B cell (primary cell): ENCODE data around the gene C2orf92. TPM values are rescaled to one million over a fixed set of nuclear protein-coding genes. Genes with fewer than 3 reads are reported as not detected.

Source experiments
- ATAC-seq: fragments of 200-7000 bp; cut with Tn5 transposase; one replicate; pipeline ENCODE4 v1.10.0; 2021; ENCODE audit warnings: low read depth, mild to moderate bottlenecking, moderate number of reproducible peaks, moderate library complexity
- CTCF ChIA-PET: fragments of 350-600 bp; sonication (Branson Sonifier 250); formaldehyde crosslinking; loops from one replicate; lab custom pipeline; 2021; ENCODE audit warnings: antibody characterized with exemption, inconsistent platforms; lab: Charles Lee
- POLR2A ChIA-PET: fragments of 350-600 bp; sonication (Branson Sonifier 250); formaldehyde crosslinking; loops from one replicate; lab custom pipeline; 2021; ENCODE audit warnings: antibody characterized with exemption; lab: Charles Lee
- DNase-seq: peaks from one replicate; pipeline ENCODE4 v3.0.0; 2013
- H2AFZ ChIP-seq: 2 replicates; pipeline ENCODE4 v1.6.1; 2012; ENCODE audit warnings: mild to moderate bottlenecking, low read depth, low read length; ENCODE audit not compliant: insufficient read depth, poor library complexity, severe bottlenecking
- H3K27ac ChIP-seq, 2 donors: 1 replicate in 1 of 2; 2 replicates in 1 of 2; pipeline ENCODE4 v1.5.1; 2012 to 2013; ENCODE audit warnings: low read length in 2 of 2, mild to moderate bottlenecking in 2 of 2, moderate library complexity in 1 of 2
- H3K27me3 ChIP-seq, 4 experiments: fragments of 200-600 bp in 1 of 4; sonication (generic) in 1 of 4; replicated peaks in 1 of 4; 1 replicate in 2 of 4; 2 replicates in 2 of 4; pipeline versions ENCODE4 v1.6.1 to v1.7.0; 2013 to 2016; ENCODE audit warnings: low read length in 3 of 4, mild to moderate bottlenecking in 2 of 4, mixed read lengths in 1 of 4, moderate library complexity in 1 of 4; ENCODE audit not compliant: insufficient read depth in 4 of 4, control insufficient read depth in 3 of 4; ENCODE audit errors: control extremely low read depth in 1 of 4
- H3K36me3 ChIP-seq, 2 experiments: replicated peaks in 1 of 2; 1 replicate in 1 of 2; 2 replicates in 1 of 2; pipeline versions ENCODE4 v1.6.1 to v1.7.1; 2013; ENCODE audit warnings: low read length in 1 of 2; ENCODE audit not compliant: insufficient read depth in 2 of 2, control insufficient read depth in 1 of 2; ENCODE audit errors: control extremely low read depth in 1 of 2, extremely low read depth in 1 of 2
- H3K4me1 ChIP-seq, 2 donors: fragments of 200-600 bp in 1 of 2; sonication (generic) in 1 of 2; 1 replicate in 1 of 2; 2 replicates in 1 of 2; pipeline versions ENCODE4 v1.5.1 to v1.6.1; 2013 to 2017; ENCODE audit warnings: low read length in 2 of 2; ENCODE audit not compliant: control insufficient read depth in 2 of 2, insufficient read depth in 2 of 2
- H3K4me2 ChIP-seq: replicated peaks from 2 replicates; pipeline ENCODE3; 2012; ENCODE audit warnings: mild to moderate bottlenecking, low read depth, low read length; ENCODE audit not compliant: poor library complexity, severe bottlenecking
- H3K4me3 ChIP-seq, 5 experiments: fragments of 200-600 bp in 1 of 5; sonication (generic) in 1 of 5; 1 replicate in 3 of 5; 2 replicates in 2 of 5; pipeline versions ENCODE4 v1.5.1 to v1.7.0; 2011 to 2016; ENCODE audit warnings: low read length in 4 of 5, mild to moderate bottlenecking in 4 of 5, low read depth in 2 of 5, control low read depth in 1 of 5, moderate library complexity in 1 of 5; ENCODE audit not compliant: insufficient read depth in 1 of 5; ENCODE audit errors: control extremely low read depth in 1 of 5, extremely low read depth in 1 of 5
- H3K79me2 ChIP-seq: fragments of 200-600 bp; sonication (generic); one replicate; pipeline ENCODE4 v1.6.0; 2016; ENCODE audit warnings: low read length; ENCODE audit not compliant: control insufficient read depth, insufficient read depth
- H3K9ac ChIP-seq: fragments of 200-600 bp; sonication (generic); 2 replicates; pipeline ENCODE4 v1.6.1; 2017; ENCODE audit warnings: mild to moderate bottlenecking, low read length, moderate library complexity
- H3K9me3 ChIP-seq, 3 donors: one replicate each; pipeline versions ENCODE4 v1.6.1 to v1.7.1; 2013; ENCODE audit warnings: low read length in 2 of 3; ENCODE audit not compliant: control insufficient read depth in 2 of 3, insufficient read depth in 1 of 3; ENCODE audit errors: control extremely low read depth in 1 of 3
- H4K20me1 ChIP-seq: 2 replicates; pipeline ENCODE4 v1.6.0; 2012; ENCODE audit warnings: mild to moderate bottlenecking, low read length; ENCODE audit not compliant: insufficient read depth, control insufficient read depth, poor library complexity, severe bottlenecking
- H3K27ac Mint-ChIP-seq: one replicate; pipeline ENCODE4 v1.8.0; 2021; ENCODE audit warnings: mixed read lengths
- H3K27me3 Mint-ChIP-seq: one replicate; pipeline ENCODE4 v1.8.0; 2021; ENCODE audit warnings: mixed read lengths
- H3K4me1 Mint-ChIP-seq: one replicate; pipeline ENCODE4 v1.8.0; 2021; ENCODE audit warnings: mixed read lengths
- H3K4me3 Mint-ChIP-seq: one replicate; pipeline ENCODE4 v1.8.0; 2021; ENCODE audit warnings: mixed read lengths
- H3K9me3 Mint-ChIP-seq: one replicate; pipeline ENCODE4 v1.8.0; 2022; ENCODE audit warnings: mixed read lengths; ENCODE audit not compliant: insufficient read depth
- EZH2 ChIP-seq: IDR thresholded peaks from 2 replicates; pipeline ENCODE4 v1.6.1; 2012; ENCODE audit warnings: borderline replicate concordance, low read depth, mild to moderate bottlenecking, moderate library complexity, low read length; ENCODE audit not compliant: insufficient read depth, poor library complexity, severe bottlenecking
- WGBS: methylation state at CpG from one replicate; pipeline ENCODE4 v1.1.5; 2013; ENCODE audit warnings: missing lambda C conversion rate; ENCODE audit not compliant: insufficient coverage; 5-methylcytosine and 5-hydroxymethylcytosine counted together
- intact Hi-C: fragments of 100-400 bp; cut with micrococcal nuclease; formaldehyde crosslinking; loops from one replicate; pipeline ENCODE4 v1.10.0; 2022
- polyA plus RNA-seq: library from polyadenylated mRNA; depleted of rRNA; stranded (reverse); fragments of >200 nt; gene quantifications from 2 replicates; pipeline ENCODE4 v1.2.3, GENCODE V29; 2012
- total RNA-seq, 2 donors: library from RNA; stranded (reverse); fragments of 120-200 nt in 1 of 2; gene quantifications; 1 replicate in 1 of 2; 2 replicates in 1 of 2; pipeline versions ENCODE4 v1.2.3 to v1.2.4, GENCODE V29; 2013 to 2022
- TF ChIP-seq, protein P1 (sequence below): fragments of 200-600 bp; IDR thresholded peaks from one replicate; pipeline ENCODE4 v1.8.0; 2022; ENCODE audit warnings: antibody characterized with exemption, mild to moderate bottlenecking

Gene C2orf92
- total and polyA plus RNA-seq, 2 donors (not counting 1 experiment from before 2014, with no cell fraction given), result 15.3 to 18.9 TPM

GRCh38 chr2:97724073-97724410 lies 54.5 kb downstream of the C2orf92 start:
- peaks cover 0 to 8% (median 0%) of the 10 kb centered on the region in 3 donors for H3K9me3 ChIP-seq
- H3K4me1 ChIP-seq, result peaks cover 4% of the 10 kb centered on the region in 2 donors
- WGBS, result 90% methylated on average over 41 of the region's 41 CpGs
- H4K20me1 ChIP-seq, result no peaks in the 10 kb centered on the region
- no peak overlapping the region for H2AFZ ChIP-seq
- no peak for ATAC-seq
- no peaks in the 10 kb centered on the region for H3K27me3 ChIP-seq
- no peak overlapping the region for H3K9ac ChIP-seq
- CTCF ChIA-PET, result interaction anchor here (0.7 kb wide), 1 partner anchor 16 kb away, joined by 3 read pairs; no protein-coding TSS in a partner anchor
- intact Hi-C loops, result no loop called here
- Mint-ChIP-seq H3K27me3 (no peaks in the 10 kb centered on the region), H3K4me3 (no peak overlapping the region), H3K27ac (no peak overlapping the region), H3K9me3 (no peaks in the 10 kb centered on the region), H3K4me1 (peaks cover 9% of the 10 kb centered on the region)
- peaks cover 8% of the 10 kb centered on the region for H3K79me2 ChIP-seq
- no peak overlapping the region for H3K4me3 ChIP-seq
- no peaks in the 10 kb centered on the region for H3K36me3 ChIP-seq
- DNase-seq, result no peak
- no peak overlapping the region for H3K4me2 ChIP-seq
- no peak overlapping the region for H3K27ac ChIP-seq
- POLR2A ChIA-PET, result no interaction called here
- no peak for TF ChIP-seq EZH2
- TF ChIP-seq, protein P1, sequence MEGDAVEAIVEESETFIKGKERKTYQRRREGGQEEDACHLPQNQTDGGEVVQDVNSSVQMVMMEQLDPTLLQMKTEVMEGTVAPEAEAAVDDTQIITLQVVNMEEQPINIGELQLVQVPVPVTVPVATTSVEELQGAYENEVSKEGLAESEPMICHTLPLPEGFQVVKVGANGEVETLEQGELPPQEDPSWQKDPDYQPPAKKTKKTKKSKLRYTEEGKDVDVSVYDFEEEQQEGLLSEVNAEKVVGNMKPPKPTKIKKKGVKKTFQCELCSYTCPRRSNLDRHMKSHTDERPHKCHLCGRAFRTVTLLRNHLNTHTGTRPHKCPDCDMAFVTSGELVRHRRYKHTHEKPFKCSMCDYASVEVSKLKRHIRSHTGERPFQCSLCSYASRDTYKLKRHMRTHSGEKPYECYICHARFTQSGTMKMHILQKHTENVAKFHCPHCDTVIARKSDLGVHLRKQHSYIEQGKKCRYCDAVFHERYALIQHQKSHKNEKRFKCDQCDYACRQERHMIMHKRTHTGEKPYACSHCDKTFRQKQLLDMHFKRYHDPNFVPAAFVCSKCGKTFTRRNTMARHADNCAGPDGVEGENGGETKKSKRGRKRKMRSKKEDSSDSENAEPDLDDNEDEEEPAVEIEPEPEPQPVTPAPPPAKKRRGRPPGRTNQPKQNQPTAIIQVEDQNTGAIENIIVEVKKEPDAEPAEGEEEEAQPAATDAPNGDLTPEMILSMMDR, result no peak

DNA sequence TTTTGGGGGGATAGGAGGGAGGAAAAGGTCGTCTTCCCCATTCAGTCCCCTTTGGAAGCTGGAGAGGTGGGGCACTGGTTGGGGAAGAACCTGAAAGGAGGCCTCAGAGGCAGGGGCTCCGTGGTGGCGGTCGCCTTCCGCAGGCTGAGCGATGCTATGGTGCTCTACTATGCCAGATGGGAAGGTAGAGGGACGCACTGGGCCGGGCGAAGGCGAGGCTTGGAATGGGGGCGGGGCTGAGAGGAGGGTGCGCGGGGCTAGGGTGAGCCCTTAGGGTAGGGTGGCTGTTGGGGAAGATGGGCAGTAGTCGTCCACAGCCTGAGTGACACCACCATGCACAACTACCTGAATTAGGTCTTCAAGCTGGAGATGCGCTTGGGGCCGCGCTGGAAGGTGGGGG lies 55.0 kb downstream of the C2orf92 start:
- H3K27me3 ChIP-seq, result no peaks in the 10 kb centered on the region
- no peak for DNase-seq
- H3K27ac Mint-ChIP-seq, result no peak overlapping the region
- H3K79me2 ChIP-seq, result peaks cover 4% of the 10 kb centered on the region
- H3K36me3 ChIP-seq, result no peaks in the 10 kb centered on the region
- ChIA-PET POLR2A (no interaction called here), CTCF (no interaction called here)
- H3K9ac ChIP-seq, result no peak overlapping the region
- H3K4me3 ChIP-seq, result no peak overlapping the region
- H4K20me1 ChIP-seq, result no peaks in the 10 kb centered on the region
- TF ChIP-seq, protein P1, result no peak
- TF ChIP-seq EZH2, result no peak
- no peak overlapping the region for H2AFZ ChIP-seq
- no peaks in the 10 kb centered on the region for H3K4me1 ChIP-seq
- H3K4me3 Mint-ChIP-seq, result no peak overlapping the region
- no peak for ATAC-seq
- no peak overlapping the region for H3K27ac ChIP-seq
- no peaks in the 10 kb centered on the region for H3K9me3 Mint-ChIP-seq
- intact Hi-C loops, result no loop called here
- peaks cover 0 to 4% (median 0%) of the 10 kb centered on the region in 3 donors for H3K9me3 ChIP-seq
- H3K27me3 Mint-ChIP-seq, result no peaks in the 10 kb centered on the region
- 89% methylated on average over 8 of the region's 17 CpGs for WGBS
- no peak overlapping the region for H3K4me2 ChIP-seq
- peaks cover 5% of the 10 kb centered on the region for H3K4me1 Mint-ChIP-seq
